ENCODE results near the gene MYH9.

DNA sequence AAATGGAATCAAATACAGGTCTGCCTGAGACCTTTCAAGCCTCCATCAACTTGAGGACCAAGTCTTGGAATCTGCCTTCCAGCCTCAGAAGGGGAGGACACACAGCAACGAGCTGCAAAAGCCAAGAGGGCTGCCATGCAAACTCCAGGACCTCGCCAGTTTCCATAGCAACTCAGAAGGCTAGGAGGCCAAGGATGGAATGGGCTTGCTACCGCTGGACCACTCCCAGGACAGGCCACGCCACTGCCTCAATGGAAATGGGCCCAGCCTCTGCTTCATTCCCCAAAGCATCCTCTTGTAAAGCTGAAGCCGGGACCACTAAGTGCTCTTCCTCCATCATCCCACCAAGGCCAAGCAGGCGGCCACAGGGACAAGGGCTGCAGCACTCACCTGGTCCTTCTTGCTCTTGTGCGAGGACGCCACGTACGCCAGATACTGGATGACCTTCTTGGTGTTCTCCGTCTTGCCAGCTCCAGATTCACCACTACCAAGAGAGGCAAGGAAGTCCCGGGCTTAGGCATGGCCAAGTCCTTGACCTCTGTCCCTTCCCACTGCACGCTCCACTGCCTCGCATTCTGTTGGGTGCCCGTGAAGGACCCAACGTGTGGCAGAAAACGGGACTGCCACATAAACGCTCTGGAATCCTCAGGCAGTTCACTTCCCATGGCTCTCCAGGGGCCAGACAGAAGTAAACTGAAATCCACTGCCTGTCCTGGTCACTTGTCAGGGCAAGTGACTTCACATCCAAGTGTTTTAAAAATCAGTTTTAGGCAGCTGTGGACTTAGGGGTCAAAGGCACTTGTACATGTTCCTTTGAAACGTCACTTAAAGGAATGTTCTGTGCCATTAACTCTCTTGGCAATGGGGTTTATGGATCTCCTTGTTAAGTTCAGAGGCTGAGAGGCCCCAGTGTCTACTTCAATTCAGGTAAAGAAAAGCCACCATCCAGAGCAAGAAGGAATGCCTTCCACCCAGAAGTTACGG, 61.3 kb downstream of the MYH9 start:
- TF ChIP-seq POLR2A (IDR thresholded peaks at IDR 0.05) = no peak
- TF ChIP-seq, protein P1, sequence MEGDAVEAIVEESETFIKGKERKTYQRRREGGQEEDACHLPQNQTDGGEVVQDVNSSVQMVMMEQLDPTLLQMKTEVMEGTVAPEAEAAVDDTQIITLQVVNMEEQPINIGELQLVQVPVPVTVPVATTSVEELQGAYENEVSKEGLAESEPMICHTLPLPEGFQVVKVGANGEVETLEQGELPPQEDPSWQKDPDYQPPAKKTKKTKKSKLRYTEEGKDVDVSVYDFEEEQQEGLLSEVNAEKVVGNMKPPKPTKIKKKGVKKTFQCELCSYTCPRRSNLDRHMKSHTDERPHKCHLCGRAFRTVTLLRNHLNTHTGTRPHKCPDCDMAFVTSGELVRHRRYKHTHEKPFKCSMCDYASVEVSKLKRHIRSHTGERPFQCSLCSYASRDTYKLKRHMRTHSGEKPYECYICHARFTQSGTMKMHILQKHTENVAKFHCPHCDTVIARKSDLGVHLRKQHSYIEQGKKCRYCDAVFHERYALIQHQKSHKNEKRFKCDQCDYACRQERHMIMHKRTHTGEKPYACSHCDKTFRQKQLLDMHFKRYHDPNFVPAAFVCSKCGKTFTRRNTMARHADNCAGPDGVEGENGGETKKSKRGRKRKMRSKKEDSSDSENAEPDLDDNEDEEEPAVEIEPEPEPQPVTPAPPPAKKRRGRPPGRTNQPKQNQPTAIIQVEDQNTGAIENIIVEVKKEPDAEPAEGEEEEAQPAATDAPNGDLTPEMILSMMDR (IDR thresholded peaks at IDR 0.05) = no peak

All from Peyer's patch (tissue), 4 donors.